Mucosa of rectum (tissue), 2 donors: ENCODE results near the gene RAD18.

Experiments used
- H3K27ac ChIP-seq, 2 donors: one replicate each; pipeline ENCODE4 v1.7.0; 2013; ENCODE audit warnings: inconsistent platforms in 2 of 2, low read depth in 2 of 2, low read length in 2 of 2
- H3K27me3 ChIP-seq, 2 donors: one replicate each; pipeline ENCODE4 v1.7.0; 2013; ENCODE audit warnings: low read length in 2 of 2; ENCODE audit not compliant: control insufficient read depth in 2 of 2, insufficient read depth in 2 of 2
- H3K36me3 ChIP-seq, 2 donors: one replicate each; pipeline ENCODE4 v1.7.0; 2013; ENCODE audit warnings: low read length in 2 of 2; ENCODE audit not compliant: control insufficient read depth in 2 of 2, insufficient read depth in 2 of 2
- H3K4me1 ChIP-seq, 2 donors: one replicate each; pipeline ENCODE4 v1.7.0; 2013; ENCODE audit warnings: low read length in 2 of 2, mild to moderate bottlenecking in 1 of 2; ENCODE audit not compliant: control insufficient read depth in 2 of 2, insufficient read depth in 2 of 2
- H3K4me3 ChIP-seq, 2 donors: one replicate each; pipeline ENCODE4 v1.7.0; 2013; ENCODE audit warnings: low read length in 2 of 2
- H3K9ac ChIP-seq, 2 donors: one replicate each; pipeline ENCODE4 v1.7.0; 2013; ENCODE audit warnings: low read length in 2 of 2, low read depth in 1 of 2, mild to moderate bottlenecking in 1 of 2
- H3K9me3 ChIP-seq, 2 donors: one replicate each; pipeline ENCODE4 v1.7.0; 2013; ENCODE audit warnings: low read length in 2 of 2; ENCODE audit not compliant: control insufficient read depth in 2 of 2
- donor health status: healthy.
- donor health status: Normal muscosa, but diverticular disease.

Gene RAD18

DNA sequence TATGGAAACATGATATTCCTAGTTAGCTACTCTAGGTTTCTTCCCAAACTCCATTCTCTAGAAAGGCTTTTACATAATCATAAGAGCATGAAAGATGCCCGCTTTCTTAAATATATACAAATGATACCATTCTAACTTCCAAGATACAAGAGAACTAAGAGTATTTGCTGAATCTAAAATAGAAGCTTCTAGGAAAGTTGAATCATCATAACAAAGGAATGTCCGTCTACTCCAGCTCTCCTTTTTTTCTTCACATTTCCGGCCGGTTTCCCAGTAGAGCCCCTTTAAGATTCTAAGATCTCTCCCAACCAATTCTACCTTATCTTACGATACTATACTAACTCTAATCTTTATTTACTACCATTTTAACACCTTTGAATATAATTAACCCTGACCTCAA lies 60.1 kb downstream of the RAD18 start:
- no peaks in the 10 kb centered on the region for H3K4me1 ChIP-seq
- H3K9ac ChIP-seq, result no peak overlapping the region
- no peaks in the 10 kb centered on the region for H3K9me3 ChIP-seq
- no peak overlapping the region for H3K27ac ChIP-seq
- H3K27me3 ChIP-seq, result no peaks in the 10 kb centered on the region
- peaks cover 2 to 5% of the 10 kb centered on the region in 2 donors for H3K36me3 ChIP-seq
- H3K4me3 ChIP-seq, result no peak overlapping the region

DNA sequence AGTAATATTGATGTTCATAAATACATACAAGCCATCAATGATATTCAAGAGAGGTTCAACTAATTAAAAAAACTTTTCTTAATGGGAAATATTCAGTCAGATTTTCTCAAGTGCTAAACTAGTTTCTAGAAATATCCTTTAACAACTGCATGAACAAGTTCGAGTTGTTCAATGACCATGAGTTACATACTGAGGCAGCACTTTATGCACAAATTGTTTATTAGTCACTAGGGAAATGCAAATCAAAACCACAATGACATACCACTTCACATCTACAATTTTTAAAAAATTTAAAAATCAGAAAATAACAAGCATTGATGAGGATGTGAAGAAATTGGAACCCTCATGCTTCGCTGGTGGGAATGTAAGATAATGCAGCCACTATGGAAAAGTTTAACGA lies 62.4 kb downstream of the RAD18 start:
- peaks cover 5% of the 10 kb centered on the region in 2 donors for H3K36me3 ChIP-seq
- H3K4me3 ChIP-seq, result no peak overlapping the region
- no peak overlapping the region for H3K27ac ChIP-seq
- H3K9ac ChIP-seq, result no peak overlapping the region
- no peaks in the 10 kb centered on the region for H3K4me1 ChIP-seq
- H3K27me3 ChIP-seq, result no peaks in the 10 kb centered on the region
- H3K9me3 ChIP-seq, result no peaks in the 10 kb centered on the region

- Histone ChIP-seq H3K9ac (no peak overlapping the region), H3K27me3 (no peaks in the 10 kb centered on the region), H3K4me3 (no peak overlapping the region)
These were observed 63.3 kb downstream of the RAD18 start for GRCh38 chr3:8899876-8900460.

DNA sequence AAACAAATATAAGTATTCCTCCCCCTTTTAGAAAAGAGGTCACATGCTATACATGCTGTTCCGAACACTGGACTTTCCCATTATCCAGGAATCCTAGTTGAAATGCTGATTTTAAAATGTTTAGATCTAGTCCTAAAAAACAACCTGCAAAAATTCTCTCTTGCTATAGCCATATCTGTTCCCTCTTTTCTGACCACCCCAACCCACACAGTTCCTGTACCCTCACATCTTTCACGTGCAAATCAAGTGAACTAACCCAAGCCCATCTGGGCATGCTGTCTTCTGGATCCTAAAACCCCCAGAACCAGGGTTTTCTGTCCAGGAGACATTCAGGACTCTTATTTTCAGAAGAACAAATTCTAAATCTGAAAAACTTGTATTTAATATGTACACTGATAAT lies 67.4 kb downstream of the RAD18 start:
- no peaks in the 10 kb centered on the region for H3K9me3 ChIP-seq
- H3K27ac ChIP-seq, result no peak overlapping the region
- no peaks in the 10 kb centered on the region for H3K27me3 ChIP-seq
- peaks cover 5% of the 10 kb centered on the region in 2 donors for H3K36me3 ChIP-seq
- no peaks in the 10 kb centered on the region for H3K4me1 ChIP-seq
- H3K9ac ChIP-seq, result no peak overlapping the region
- H3K4me3 ChIP-seq, result no peak overlapping the region

More at GRCh38 chr3:8899876-8900460, 63.3 kb downstream of the RAD18 start:
- Histone ChIP-seq H3K9me3 (no peaks in the 10 kb centered on the region), H3K36me3 (peaks cover 5% of the 10 kb centered on the region in 2 donors), H3K4me1 (no peaks in the 10 kb centered on the region), H3K27ac (no peak overlapping the region)

- Histone ChIP-seq H3K36me3 (peaks cover 3 to 5% of the 10 kb centered on the region in 2 donors), H3K4me1 (no peaks in the 10 kb centered on the region), H3K9ac (no peak overlapping the region), H3K4me3 (no peak overlapping the region), H3K27ac (no peak overlapping the region), H3K27me3 (no peaks in the 10 kb centered on the region), H3K9me3 (no peaks in the 10 kb centered on the region)
These were observed 70.3 kb downstream of the RAD18 start for GRCh38 chr3:8893001-8893400.

GRCh38 chr3:8891774-8892173 lies 71.5 kb downstream of the RAD18 start:
- Histone ChIP-seq H3K36me3 (peaks cover 3 to 5% of the 10 kb centered on the region in 2 donors), H3K9me3 (no peaks in the 10 kb centered on the region), H3K27ac (no peak overlapping the region), H3K4me1 (no peaks in the 10 kb centered on the region), H3K27me3 (no peaks in the 10 kb centered on the region), H3K9ac (no peak overlapping the region), H3K4me3 (no peak overlapping the region)

DNA sequence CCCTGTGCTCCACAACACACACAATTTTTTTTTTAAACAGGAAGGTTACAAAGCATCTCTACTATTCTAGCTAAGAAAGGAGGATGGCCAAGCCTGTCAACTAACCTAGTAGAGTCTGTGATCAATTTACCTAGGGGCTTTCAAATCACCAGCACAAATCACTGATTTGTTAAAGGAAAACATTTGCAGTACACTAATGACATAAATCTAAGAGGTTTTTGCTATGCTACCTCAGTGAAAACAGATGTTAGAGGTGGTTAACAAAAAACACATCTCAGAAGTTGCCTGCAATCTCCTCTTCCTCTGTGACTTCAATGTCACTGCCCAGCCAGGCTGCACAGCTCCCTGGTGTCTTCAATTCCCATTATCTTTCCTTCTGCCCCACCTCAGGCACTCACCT lies 72.0 kb downstream of the RAD18 start:
- Histone ChIP-seq H3K9me3 (no peaks in the 10 kb centered on the region), H3K4me3 (no peak overlapping the region), H3K27ac (no peak overlapping the region), H3K27me3 (no peaks in the 10 kb centered on the region), H3K9ac (no peak overlapping the region), H3K4me1 (no peaks in the 10 kb centered on the region), H3K36me3 (peaks cover 1 to 5% of the 10 kb centered on the region in 2 donors)

- Histone ChIP-seq H3K27ac (no peak overlapping the region), H3K4me1 (no peaks in the 10 kb centered on the region), H3K9ac (no peak overlapping the region), H3K9me3 (peaks cover 0 to 1% of the 10 kb centered on the region in 2 donors), H3K4me3 (no peak overlapping the region), H3K36me3 (peaks cover 0 to 5% of the 10 kb centered on the region in 2 donors), H3K27me3 (no peaks in the 10 kb centered on the region)
These were observed 74.9 kb downstream of the RAD18 start for GRCh38 chr3:8888301-8888915.

DNA sequence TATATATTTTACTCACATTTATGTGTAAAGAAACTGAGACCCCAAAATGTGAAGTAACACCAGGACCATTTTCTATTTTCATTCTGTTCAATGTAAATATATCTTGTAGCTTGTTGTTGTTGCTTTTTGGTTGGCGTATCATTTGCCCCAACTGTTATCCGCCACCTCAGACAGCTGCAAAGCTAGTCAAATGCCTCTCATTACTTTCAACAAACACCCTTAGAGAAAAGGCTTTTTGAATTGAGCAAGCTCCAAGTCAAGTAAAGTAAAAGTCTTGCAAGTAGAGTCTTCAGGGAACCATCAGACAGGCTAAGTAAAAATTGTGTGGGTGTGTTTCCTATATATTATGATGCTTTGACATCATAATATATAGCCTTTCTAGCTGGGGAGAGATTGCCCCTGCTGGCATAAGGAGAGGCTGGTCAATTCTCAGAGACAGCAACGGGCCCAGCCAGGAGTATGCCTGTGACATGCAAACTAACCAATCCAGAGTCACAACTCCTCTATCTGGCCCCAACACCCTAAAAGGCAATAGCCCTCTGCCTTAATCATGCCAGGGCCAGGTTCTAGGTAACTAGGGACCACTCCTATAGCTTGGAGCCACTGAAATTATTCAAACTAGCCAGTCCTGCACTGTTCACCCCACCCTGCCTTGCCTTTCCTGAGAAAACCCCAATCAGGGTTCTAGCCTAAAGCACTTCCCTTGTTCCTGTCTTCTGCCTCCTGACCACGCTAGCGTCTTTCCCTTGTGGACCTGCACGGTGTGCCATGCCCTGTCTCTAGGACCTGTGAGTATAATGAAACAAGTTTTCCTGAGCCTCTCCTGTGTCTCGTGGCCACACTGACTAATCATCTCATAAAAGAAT lies 75.6 kb downstream of the RAD18 start:
- H3K36me3 ChIP-seq, result peaks cover 0 to 5% of the 10 kb centered on the region in 2 donors
- H3K27me3 ChIP-seq, result no peaks in the 10 kb centered on the region
- H3K4me1 ChIP-seq, result no peaks in the 10 kb centered on the region
- H3K9ac ChIP-seq, result no peak overlapping the region
- no peak overlapping the region for H3K27ac ChIP-seq
- no peak overlapping the region for H3K4me3 ChIP-seq
- H3K9me3 ChIP-seq, result peaks cover 0 to 3% of the 10 kb centered on the region in 2 donors

DNA sequence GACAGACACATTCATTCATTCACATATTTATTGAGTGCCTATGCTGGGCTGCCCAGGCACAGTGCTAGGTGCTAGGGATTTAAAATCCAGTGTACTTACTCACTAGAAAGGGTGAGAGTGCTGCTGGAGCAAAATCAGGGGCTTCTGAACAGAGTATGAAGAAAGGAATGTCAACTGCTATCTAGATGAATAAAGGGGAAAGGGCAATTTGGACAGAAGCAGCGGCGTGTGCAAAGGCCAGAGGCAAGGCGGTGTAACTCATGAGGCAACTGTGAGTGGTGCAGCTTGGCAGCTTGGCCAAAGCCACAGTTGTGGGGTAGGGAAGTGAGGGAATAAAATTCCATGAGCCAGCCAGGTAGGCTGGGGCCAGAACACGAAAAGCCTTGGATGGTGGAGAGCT lies 76.7 kb downstream of the RAD18 start:
- Histone ChIP-seq H3K27ac (no peak overlapping the region), H3K36me3 (peaks cover 0 to 5% of the 10 kb centered on the region in 2 donors), H3K4me3 (no peak overlapping the region), H3K9ac (no peak overlapping the region), H3K27me3 (no peaks in the 10 kb centered on the region), H3K9me3 (peaks cover 0 to 3% of the 10 kb centered on the region in 2 donors), H3K4me1 (no peaks in the 10 kb centered on the region)
